Measurements from ENCODE around the gene TCF7. TPM values are rescaled to one million over a fixed set of nuclear protein-coding genes. Genes with fewer than 3 reads are reported as not detected.

The TCF7 gene
- total RNA-seq, 4 donors from 2014 or later: 0.25 to 2.1 (median 0.66) TPM

- TF ChIP-seq POLR2A (IDR thresholded peaks at IDR 0.05) (no peak), CTCF (IDR thresholded peaks at IDR 0.05 in 4 of 5, conservative IDR thresholded peaks at IDR 0.05 in 1 of 5) (no peak)
- Histone ChIP-seq H3K36me3 (peaks cover 0 to 6% of the 10 kb centered on the region in 2 donors), H3K4me1 (peaks cover 33 to 36% of the 10 kb centered on the region in 2 donors), H3K9me3 (no peaks in the 10 kb centered on the region), H3K27ac (no peak overlapping the region), H3K4me3 (no peak overlapping the region), H3K27me3 (no peaks in the 10 kb centered on the region)
- peak in 1 of 2 donors; percentile 6 for DNase-seq
- in situ Hi-C loops (cut with MboI; ENCODE audit: low sequenced_read_pairs in 4 of 4): loop anchor here in 1 of 4 donors (25.0 kb wide), 1 partner anchor 99 kb away; no protein-coding TSS in a partner anchor
- intact Hi-C loops (cut with DNase I; ENCODE audit: low total_unique reads): no loop called here
- ATAC-seq: no peak
These were observed 22.3 kb downstream of the TCF7 start for GRCh38 chr5:134136771-134137170.

- Histone ChIP-seq H3K9me3 (no peaks in the 10 kb centered on the region), H3K27me3 (no peaks in the 10 kb centered on the region), H3K36me3 (peaks cover 0 to 11% of the 10 kb centered on the region in 2 donors), H3K4me3 (no peak overlapping the region), H3K27ac (peak overlapping the region in 1 of 4 donors; percentile 3), H3K4me1 (peaks cover 26 to 36% of the 10 kb centered on the region in 2 donors)
- in situ Hi-C loops (cut with MboI; ENCODE audit: low sequenced_read_pairs in 4 of 4) (loop anchor here in 1 of 4 donors (25.0 kb wide), 1 partner anchor 101 kb away; no protein-coding TSS in a partner anchor), intact Hi-C loops (cut with DNase I; ENCODE audit: low total_unique reads) (no loop called here)
- peak in 1 of 2 donors; percentile 8 for DNase-seq
- TF ChIP-seq POLR2A (IDR thresholded peaks at IDR 0.05) (no peak), CTCF (IDR thresholded peaks at IDR 0.05 in 4 of 5, conservative IDR thresholded peaks at IDR 0.05 in 1 of 5) (no peak)
- no peak for ATAC-seq
These were observed 24.2 kb downstream of the TCF7 start for GRCh38 chr5:134138416-134139376.

DNA sequence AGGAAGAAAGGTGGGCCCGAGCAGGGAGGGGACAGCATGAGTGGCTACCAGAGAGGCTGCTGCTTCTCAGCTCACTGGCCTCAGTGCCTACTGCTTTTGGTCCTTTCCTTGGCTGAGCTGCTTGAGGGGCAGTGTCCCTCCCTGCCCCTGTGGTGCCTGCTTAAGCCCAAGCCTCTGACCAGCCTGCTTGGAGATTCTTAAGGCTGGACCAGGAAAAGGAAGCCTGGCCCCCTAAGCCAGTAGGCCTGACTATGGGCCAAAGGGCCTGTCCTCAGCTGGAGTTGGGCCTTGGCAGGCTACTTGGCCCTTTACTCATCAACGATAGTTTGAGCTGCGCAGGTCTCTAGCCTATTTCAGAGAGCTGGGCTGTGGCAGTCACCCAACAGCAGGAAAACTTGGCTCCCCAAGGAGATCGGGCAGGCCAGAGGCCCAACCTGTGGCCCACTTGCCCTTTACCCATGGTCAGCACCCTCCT lies 24.9 kb downstream of the TCF7 start:
- in situ Hi-C loops (cut with MboI; ENCODE audit: low sequenced_read_pairs in 4 of 4) (loop anchor here in 1 of 4 donors (25.0 kb wide), 1 partner anchor 102 kb away; no protein-coding TSS in a partner anchor), intact Hi-C loops (cut with DNase I; ENCODE audit: low total_unique reads) (no loop called here)
- peaks cover 19 to 30% of the 10 kb centered on the region in 2 donors for H3K4me1 ChIP-seq
- TF ChIP-seq POLR2A (IDR thresholded peaks at IDR 0.05): no peak
- H3K9me3 ChIP-seq: no peaks in the 10 kb centered on the region
- peak in 1 of 2 donors; percentile 9 for DNase-seq
- no peaks in the 10 kb centered on the region for H3K27me3 ChIP-seq
- ATAC-seq: no peak
- H3K36me3 ChIP-seq: peaks cover 0 to 18% of the 10 kb centered on the region in 2 donors
- no peak overlapping the region for H3K27ac ChIP-seq
- no peak overlapping the region for H3K4me3 ChIP-seq

DNA sequence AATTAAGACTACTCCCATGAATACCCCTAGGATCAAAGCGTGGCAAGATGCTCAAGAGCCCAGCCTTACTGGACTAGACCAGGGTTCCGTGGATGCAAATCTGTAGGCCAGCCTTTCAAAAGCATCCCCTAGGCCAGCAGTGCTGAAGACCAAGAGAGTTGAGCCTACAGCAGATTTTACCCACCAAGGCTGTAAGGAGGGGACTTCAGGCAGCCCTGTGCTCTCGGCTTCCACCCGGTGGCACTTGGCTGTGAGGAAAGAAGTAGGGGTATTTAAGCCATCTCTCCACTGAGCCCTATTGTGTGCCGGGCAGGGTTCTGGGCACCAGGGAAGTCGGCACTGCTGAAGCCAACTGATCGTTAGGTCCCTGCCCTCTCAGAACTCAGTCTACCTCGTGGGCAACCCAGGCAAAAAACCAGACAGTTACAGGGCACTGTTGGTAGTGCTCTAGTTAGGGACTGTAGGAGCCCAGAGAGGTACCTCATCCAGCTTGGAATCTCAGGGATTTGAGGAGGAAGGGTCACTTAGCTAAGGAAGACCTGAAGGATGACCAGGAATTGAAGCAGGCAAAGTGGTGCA lies 25.5 kb downstream of the TCF7 start:
- in situ Hi-C loops (cut with MboI; ENCODE audit: low sequenced_read_pairs in 4 of 4): loop anchor here in 3 of 4 donors (10.0 to 25.0 kb wide), 3 partner anchors 45 to 103 kb away; no protein-coding TSS in a partner anchor

More for the DNA sequence above, 25.5 kb downstream of the TCF7 start:
- TF ChIP-seq POLR2A (IDR thresholded peaks at IDR 0.05) (no peak), CTCF (IDR thresholded peaks at IDR 0.05 in 4 of 5, conservative IDR thresholded peaks at IDR 0.05 in 1 of 5) (no peak)
- H3K27ac ChIP-seq: no peak overlapping the region
- H3K4me3 ChIP-seq: no peak overlapping the region
- ATAC-seq (no peak), DNase-seq (peak in 1 of 2 donors; percentile 7)
- no peaks in the 10 kb centered on the region for H3K27me3 ChIP-seq
- H3K9me3 ChIP-seq: no peaks in the 10 kb centered on the region
- intact Hi-C loops (cut with DNase I; ENCODE audit: low total_unique reads): no loop called here
- H3K4me1 ChIP-seq: peaks cover 14 to 25% of the 10 kb centered on the region in 2 donors
- peaks cover 0 to 24% of the 10 kb centered on the region in 2 donors for H3K36me3 ChIP-seq
